ENCODE results near the gene ZNF107. TPM values are rescaled to one million over a fixed set of nuclear protein-coding genes. Genes with fewer than 3 reads are reported as not detected.

Gene ZNF107
- total and polyA plus RNA-seq, 2 of the 4 experiments (the other 2 are of a cell fraction), result 2.0 to 2.5 TPM

DNA sequence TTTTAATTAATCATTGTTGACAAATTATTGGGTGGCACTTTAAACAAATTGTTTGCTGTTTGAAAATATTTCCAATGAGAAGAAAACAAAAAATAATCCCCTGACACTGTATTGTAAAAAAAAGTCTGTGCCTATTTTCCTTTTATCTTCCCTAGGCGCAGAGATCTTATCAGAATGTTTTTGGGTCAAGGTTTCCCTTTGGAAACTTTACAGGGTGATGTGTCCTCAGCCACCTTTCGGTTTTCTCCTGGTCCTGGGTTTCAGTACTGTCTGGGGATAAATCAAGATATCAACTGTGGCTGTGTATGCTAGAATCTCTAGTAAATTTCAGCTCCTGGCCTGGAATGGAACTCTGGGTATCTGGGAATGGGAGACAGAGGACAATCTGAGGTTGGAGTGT, 1.4 kb downstream of the ZNF107 start:
- no peak overlapping the region for H2AK5ac ChIP-seq (ENCODE audit: low read depth, low read length)
- intact Hi-C loops (cut with micrococcal nuclease) (loop anchor here (5.0 to 10.0 kb wide), 2 partner anchors 113 to 125 kb away; partner anchors contain the start of gene ZNF138), in situ Hi-C loops (cut with MboI; ENCODE audit: low sequenced_read_pairs) (no loop called here), dilution Hi-C loops (cut with HindIII; ENCODE audit: low sequenced_read_pairs, unreplicated experiment) (no loop called here)
- H2BK5ac ChIP-seq (ENCODE audit: low read depth, low read length, poor library complexity, severe bottlenecking), result no peak overlapping the region
- H3K27me3 ChIP-seq (ENCODE audit: control insufficient read depth, insufficient read depth, low read length), result no peaks in the 10 kb centered on the region
- no peak overlapping the region for H4K8ac ChIP-seq (ENCODE audit: low read depth in 2 of 2, low read length in 2 of 2)
- POLR2A ChIA-PET (ENCODE audit: unreplicated experiment), result no interaction called here
- H3K18ac ChIP-seq (ENCODE audit: low read depth, low read length), result no peak overlapping the region
- peak overlapping the region; percentile 44; the same call in 1 of the 2 replicates for H3K9ac ChIP-seq (ENCODE audit: low read depth, low read length)
- no peak overlapping the region for H4K91ac ChIP-seq (ENCODE audit: insufficient read depth, low read depth, low read length)
- H2BK20ac ChIP-seq (ENCODE audit: low read depth, low read length), result no peak overlapping the region
- BruUV-seq (replicated peaks), result no TSS peak
- no CpG with 5 or more reads among the region's 2 CpGs for WGBS, 2 experiments (ENCODE audit: extremely low coverage in 2 of 2, insufficient read length in 1 of 2)
- no peaks in the 10 kb centered on the region for H4K20me1 ChIP-seq (ENCODE audit: insufficient read depth, low read length)
- H3K23ac ChIP-seq (ENCODE audit: low read depth, low read length), result no peak overlapping the region
- H2AK9ac ChIP-seq (replicated peaks; ENCODE audit: low read depth, low read length, poor library complexity), result no peak overlapping the region
- H3K9me1 ChIP-seq (ENCODE audit: insufficient read depth, low read length), result no peaks in the 10 kb centered on the region
- DNase-seq, result no peak
- H3K4me3 ChIP-seq (ENCODE audit: insufficient read depth, low read depth, low read length), result no peak overlapping the region
- ATAC-seq (ENCODE audit: low read depth), result no peak
- no peak overlapping the region for H3K4me2 ChIP-seq (ENCODE audit: low read depth, low read length)
- no peak overlapping the region for H3K4ac ChIP-seq (ENCODE audit: low read depth, low read length)
- H3K9me3 ChIP-seq (ENCODE audit: control insufficient read depth, insufficient read depth, low read length), result peaks cover under 1% of the 10 kb centered on the region; the same call in 1 of the 2 replicates
- CTCF ChIA-PET, result no interaction called here
- TF ChIP-seq, protein P1, sequence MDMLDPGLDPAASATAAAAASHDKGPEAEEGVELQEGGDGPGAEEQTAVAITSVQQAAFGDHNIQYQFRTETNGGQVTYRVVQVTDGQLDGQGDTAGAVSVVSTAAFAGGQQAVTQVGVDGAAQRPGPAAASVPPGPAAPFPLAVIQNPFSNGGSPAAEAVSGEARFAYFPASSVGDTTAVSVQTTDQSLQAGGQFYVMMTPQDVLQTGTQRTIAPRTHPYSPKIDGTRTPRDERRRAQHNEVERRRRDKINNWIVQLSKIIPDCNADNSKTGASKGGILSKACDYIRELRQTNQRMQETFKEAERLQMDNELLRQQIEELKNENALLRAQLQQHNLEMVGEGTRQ (IDR thresholded peaks at IDR 0.05; ENCODE audit: low read depth, low read length), result no peak
- TF ChIP-seq NFE2L2 (IDR thresholded peaks at IDR 0.05; ENCODE audit: low read depth, low read length) (no peak), RFX5 (IDR thresholded peaks at IDR 0.05; ENCODE audit: low read depth, low read length) (no peak), CHD1 (IDR thresholded peaks at IDR 0.05; ENCODE audit: low read depth, low read length) (no peak), RCOR1 (IDR thresholded peaks at IDR 0.05; ENCODE audit: insufficient replicate concordance, low read length) (no peak), BHLHE40 (IDR thresholded peaks at IDR 0.05; ENCODE audit: low read depth, low read length) (no peak), POLR2A (IDR thresholded peaks at IDR 0.05; ENCODE audit: low read depth, low read length) (no peak), CEBPB (IDR thresholded peaks at IDR 0.05; ENCODE audit: low read depth, low read length) (no peak)
- TF ChIP-seq, protein P2, sequence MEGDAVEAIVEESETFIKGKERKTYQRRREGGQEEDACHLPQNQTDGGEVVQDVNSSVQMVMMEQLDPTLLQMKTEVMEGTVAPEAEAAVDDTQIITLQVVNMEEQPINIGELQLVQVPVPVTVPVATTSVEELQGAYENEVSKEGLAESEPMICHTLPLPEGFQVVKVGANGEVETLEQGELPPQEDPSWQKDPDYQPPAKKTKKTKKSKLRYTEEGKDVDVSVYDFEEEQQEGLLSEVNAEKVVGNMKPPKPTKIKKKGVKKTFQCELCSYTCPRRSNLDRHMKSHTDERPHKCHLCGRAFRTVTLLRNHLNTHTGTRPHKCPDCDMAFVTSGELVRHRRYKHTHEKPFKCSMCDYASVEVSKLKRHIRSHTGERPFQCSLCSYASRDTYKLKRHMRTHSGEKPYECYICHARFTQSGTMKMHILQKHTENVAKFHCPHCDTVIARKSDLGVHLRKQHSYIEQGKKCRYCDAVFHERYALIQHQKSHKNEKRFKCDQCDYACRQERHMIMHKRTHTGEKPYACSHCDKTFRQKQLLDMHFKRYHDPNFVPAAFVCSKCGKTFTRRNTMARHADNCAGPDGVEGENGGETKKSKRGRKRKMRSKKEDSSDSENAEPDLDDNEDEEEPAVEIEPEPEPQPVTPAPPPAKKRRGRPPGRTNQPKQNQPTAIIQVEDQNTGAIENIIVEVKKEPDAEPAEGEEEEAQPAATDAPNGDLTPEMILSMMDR (conservative IDR thresholded peaks at IDR 0.05; ENCODE audit: low read depth, low read length), result no peak
- peaks cover 17% of the 10 kb centered on the region for H3K36me3 ChIP-seq (ENCODE audit: control insufficient read depth, insufficient read depth, low read length)
- no peak overlapping the region for H3K14ac ChIP-seq (replicated peaks; ENCODE audit: low read depth, low read length)
- H2AFZ ChIP-seq (replicated peaks; ENCODE audit: low read length, poor library complexity), result no peak overlapping the region
- H2BK120ac ChIP-seq (ENCODE audit: low read depth, low read length), result no peak overlapping the region
- no peak overlapping the region for H3K56ac ChIP-seq (ENCODE audit: extremely low read depth, insufficient read depth, low read length)
- peaks cover 0 to 17% of the 10 kb centered on the region in 2 experiments; a peak in 3 of 4 replicates for H3K79me1 ChIP-seq (ENCODE audit: low read depth in 1 of 2, low read length in 2 of 2)
- no peaks in the 10 kb centered on the region; the same call in 1 of the 2 replicates for H3K4me1 ChIP-seq (ENCODE audit: control insufficient read depth, insufficient read depth, low read length)
- no peak overlapping the region for H2BK15ac ChIP-seq (ENCODE audit: low read depth, low read length)
- H3K27ac ChIP-seq (ENCODE audit: insufficient read depth, low read length), result no peak overlapping the region
- H4K5ac ChIP-seq (ENCODE audit: low read depth, low read length), result no peak overlapping the region
